ENCODE data around the gene UCHL1.
"Not testable (repeated sequence)": the region's sequence is repeated elsewhere in the genome, so short reads cannot be mapped to it uniquely, and the experiment has no call there.

Gene UCHL1

DNA sequence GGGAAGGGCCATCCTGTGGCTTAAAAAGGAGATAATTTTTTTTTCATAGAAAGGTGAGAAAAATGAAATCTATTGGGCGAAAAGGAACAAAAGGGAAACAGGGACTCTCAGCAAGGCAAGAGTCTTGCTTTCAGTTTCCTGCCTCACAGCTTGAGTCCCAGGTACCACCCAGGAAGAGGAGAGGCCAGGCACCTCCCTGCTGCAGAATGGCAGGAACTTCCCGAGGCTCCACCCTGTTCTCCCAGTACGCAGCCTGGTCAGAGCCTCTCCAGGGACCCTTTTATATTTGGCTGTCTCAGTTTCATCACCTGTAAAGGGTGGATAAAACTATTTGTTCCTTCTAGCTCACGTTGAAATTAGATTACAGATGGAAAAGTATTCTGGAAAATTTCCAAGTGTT lies 33.8 kb downstream of the UCHL1 start:
- no peak for DNase-seq (ENCODE audit: low spot score)

DNA sequence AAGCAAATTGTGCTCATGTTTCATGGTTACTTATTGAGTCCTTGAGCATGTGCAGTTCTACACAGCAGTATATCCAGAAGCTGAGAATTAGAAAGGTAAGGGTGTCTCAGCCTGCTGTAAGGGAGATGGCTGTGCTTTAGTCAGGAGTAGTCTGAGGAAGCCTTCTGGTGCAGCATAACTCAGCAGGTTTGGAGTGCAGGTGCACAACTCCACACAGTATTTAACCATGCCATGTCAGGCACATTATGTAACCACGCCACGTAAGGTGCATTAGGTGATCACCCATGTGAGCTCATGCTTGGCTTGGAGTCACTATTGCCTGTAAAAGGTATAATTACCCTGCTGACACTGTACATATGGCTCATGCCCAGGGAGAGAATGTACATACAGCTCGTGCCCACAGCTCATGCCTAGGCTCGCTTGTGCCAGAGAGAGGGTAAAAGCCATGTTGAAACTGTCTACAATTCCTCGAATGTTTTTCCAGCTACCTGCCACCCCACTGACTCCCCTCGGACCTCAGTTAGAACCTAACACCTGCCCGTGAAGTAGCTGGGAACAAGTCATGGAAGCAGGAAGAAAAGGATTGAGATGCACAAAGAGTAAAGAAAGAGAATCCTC lies 37.8 kb downstream of the UCHL1 start:
- DNase-seq (ENCODE audit: low spot score) = no peak

DNA sequence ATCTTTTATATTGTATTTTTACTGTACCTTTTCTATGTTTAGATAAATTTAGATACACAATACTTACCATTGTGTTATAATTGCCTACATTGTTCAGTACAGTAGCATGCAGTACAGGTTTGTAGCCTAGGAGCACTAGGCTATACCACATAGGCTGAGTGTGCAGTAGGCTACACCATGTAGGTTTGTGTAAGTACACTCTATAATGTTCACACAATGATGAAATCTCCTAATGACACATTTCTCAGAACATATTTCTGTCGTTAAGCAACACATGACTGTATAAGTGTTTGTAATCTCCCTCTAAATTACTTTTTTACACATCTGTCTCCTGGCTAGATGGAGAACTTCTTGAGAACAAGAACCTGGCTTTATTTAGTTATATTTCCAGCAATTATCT lies 40.3 kb downstream of the UCHL1 start:
- DNase-seq (ENCODE audit: low spot score) = no peak

DNA sequence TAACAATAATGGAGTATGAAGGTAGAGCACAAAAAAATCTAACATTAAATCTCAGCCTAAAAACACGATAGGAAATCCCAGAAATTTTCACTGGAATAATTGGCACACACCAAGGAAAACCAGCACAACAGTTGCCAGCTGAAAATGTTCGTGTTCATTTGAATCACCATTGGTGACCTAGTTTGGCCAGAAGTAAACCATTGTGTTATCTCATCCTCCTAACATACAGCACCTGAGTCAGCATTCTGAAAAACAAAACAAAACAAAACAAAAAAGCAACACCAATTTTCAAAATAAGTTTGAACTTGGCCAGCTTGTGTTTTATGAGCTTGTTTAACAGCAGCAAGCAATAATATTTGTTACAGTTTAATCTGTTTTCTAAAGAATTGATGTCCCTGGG lies 41.1 kb downstream of the UCHL1 start:
- no peak for DNase-seq (ENCODE audit: low spot score)

DNA sequence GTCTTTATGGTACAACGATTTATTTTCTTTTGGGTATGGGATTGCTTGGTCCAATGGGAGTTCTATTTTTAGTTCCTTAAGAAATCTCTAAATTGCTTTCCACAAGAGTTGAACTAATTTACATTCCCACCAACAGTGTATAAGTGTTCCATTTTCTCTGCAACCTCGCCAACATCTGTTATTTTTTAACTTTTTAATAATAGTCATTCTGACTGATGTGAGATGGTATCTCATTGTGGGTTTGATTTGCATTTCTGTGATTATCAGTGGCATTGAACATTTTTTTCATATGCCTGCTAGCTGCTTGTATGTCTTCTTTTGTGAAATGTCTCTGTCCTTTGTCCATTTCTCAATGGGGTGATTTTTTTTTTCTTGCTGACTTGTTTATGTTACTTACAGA lies 42.8 kb downstream of the UCHL1 start:
- no peak for DNase-seq (ENCODE audit: low spot score)

DNA sequence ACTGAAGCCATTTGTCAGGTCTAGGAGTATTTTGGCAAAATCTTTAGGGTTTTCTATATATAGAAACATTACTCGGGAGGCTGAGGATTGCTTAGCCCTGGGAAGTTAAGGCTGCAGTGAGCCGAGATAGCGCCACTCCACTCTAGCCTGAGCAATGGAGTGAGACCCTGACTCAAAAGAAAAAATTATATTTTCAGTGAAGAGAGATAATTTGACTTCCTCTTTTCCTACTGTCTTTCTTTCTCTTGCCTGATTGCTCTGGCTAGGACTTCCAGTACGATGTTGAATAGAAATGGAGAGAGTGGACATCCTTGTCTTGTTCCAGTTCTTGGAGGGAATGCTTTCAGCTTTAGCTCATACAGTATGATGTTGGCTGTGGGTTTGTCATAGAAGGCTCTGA lies 44.4 kb downstream of the UCHL1 start:
- no peak for DNase-seq (ENCODE audit: low spot score)

DNA sequence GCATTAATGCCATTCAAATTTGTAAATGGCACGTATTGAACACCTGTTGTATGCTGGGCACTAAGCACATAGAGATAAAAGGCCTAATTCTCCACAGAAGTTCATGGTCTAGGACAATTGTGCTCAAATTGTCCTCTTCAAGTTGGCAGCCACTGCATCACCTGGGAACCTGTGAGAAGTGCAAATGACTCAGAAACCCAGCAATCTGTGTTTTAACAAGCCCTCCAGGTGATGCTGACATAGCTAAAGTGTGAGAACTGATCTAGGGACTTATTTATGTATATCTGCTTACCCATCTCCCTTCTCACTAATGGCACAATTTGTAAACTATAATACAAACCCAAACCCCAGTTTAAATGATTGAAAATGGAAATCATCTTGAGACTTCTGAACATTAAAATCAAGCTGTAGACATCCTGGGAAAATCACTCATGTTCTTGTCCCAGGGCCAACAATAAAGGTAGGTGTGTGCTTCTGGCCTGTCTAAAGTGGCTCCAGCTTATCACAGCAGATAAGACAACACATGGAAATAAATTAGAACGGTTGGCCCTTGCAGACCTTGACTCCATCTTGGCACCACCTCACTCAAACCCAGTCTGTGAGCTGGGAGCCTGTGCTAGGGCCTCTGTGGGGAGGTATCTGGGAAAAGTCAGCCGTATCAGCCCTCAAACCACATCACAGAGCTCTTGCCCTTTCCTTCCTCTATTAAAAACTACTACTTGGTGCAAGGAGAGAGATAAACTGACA lies 46.8 kb downstream of the UCHL1 start:
- no peak for DNase-seq (ENCODE audit: low spot score)

DNA sequence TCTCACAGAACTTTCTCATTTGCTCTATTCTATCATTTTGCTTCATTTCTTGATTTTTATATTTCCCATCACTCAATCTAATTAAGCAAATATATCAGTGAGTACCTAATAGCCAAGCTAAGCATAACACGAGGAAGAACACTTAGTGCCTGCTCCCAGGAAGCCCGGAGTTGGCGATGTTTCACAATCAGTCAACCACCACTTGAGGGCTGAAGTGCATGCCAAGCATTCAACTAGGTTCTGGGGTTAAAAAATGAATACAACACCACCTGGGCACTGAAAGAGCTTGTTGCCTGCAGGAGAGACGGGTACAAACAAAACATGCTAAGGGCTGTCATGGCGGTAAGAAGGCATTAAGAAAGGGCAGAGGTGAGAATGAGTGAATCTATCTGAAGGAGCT lies 47.5 kb downstream of the UCHL1 start:
- DNase-seq (ENCODE audit: low spot score) = no peak

DNA sequence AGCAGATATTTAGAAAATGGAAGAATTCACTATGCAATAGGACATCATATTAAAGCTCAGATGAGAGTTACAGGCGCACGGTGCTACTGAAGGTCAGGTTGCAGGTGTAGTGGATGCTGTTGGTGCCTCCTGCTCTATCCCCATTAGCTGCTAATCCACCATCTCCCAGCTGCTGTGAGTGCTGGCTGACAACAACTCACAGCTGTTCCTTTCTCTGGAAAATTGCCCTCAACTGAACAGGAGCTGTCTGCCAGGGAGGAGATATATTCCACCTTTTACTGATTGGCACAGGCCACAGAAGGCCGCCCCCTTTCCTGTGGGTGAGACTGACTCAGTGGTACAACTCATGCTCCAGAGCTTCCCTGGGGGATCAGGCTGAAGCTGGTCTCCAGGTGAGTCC lies 48.7 kb downstream of the UCHL1 start:
- no peak for DNase-seq (ENCODE audit: low spot score)

DNA sequence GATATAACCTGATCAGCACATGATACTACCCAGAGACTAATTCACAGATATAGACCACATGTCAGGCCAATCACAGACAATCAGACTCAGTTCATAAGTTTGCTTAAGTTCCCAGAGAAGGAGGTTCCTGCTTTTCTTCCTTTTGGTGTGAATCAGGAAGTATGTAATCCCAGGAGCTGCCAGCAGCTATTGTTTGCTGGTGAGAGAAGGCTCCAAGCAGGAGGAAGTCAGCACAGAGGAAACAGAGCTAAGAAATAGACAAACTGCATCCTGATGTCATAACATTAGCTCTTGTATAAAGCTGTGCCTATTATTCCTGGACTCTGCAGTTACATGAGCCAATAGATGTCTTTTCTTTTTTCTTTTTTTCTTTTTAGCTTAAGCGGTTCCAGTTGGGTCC lies 50.9 kb downstream of the UCHL1 start:
- DNase-seq (ENCODE audit: low spot score) = no peak

DNA sequence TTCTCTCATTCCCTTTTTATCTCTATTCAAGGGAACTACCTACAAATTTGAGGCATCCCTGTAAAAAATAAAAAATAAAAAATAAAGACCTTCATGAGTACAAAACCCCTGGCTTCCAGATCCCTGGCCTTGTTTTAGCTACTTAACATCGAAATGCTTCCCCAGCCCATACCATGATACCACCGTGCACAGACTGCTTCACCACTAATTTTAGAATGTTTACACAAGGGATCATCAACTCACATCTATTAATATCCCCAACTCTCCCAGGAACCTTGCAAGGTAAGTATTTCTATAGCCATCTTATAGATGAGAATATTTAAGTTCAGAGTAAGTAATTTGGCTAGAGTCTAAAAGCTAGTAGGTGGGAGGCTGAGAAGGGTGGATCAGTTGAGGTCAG lies 51.7 kb downstream of the UCHL1 start:
- DNase-seq (ENCODE audit: low spot score) = no peak

DNA sequence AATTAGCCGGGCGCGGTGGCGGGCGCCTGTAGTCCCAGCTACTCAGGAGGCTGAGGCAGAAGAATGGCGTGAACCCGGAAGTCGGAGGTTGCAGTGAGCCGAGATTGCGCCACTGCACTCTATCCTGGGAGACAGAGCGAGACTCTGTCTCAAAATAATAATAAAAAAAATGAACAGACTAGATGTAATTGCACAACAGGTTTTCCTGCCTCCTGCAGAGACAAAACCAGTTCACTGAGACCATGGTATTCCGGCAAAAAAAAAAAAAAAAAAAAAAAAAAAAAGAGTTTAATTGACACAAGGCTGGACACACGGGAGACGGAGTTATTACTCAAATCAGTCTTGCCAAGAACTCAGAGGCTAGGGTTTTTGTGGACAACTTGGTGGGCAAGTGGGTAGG lies 58.7 kb downstream of the UCHL1 start:
- not testable (repeated sequence) for DNase-seq (ENCODE audit: low spot score)

DNA sequence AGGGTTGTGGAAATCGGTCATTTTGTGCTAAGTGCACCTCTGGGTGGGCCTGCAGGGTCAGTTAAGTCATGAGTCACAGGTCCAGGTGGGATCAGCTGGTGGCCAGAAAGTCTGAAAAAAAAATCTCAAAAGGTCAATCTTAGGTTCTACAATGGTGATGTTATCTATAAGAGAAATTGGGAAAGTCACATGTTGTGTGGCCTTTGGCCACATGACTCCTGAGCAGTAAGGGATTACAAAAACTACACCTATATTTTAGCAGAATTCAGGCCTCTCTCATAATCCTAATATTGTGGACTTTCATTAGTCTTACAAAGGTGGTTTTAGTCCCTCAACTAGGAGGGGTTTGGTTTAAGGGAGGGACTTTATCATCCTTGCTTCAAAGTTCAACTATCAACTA lies 59.1 kb downstream of the UCHL1 start:
- no peak for DNase-seq (ENCODE audit: low spot score)

Measured in left forelimb (tissue), 1 donor.